DMS 273 (cell line): ENCODE measurements around the gene SLC8A1.

Experiments used
- DNase-seq: peaks from one replicate; lab custom pipeline; 2025; ENCODE audit not compliant: unreplicated experiment; lab: John Stamatoyannopoulos, UW

SLC8A1 gene

GRCh38 chr2:40451918-40452605 is at the start of gene SLC8A1:
Gene SLC8A1 (minus strand): TSS chr2:40452090.
- DNase-seq = peak; percentile 77

GRCh38 chr2:40499437-40499836 is 47.5 kb upstream of the SLC8A1 start:
- DNase-seq = no peak

- DNase-seq = no peak
Observed at GRCh38 chr2:40497251-40497859, 45.5 kb upstream of the SLC8A1 start.

GRCh38 chr2:40489678-40489960 is 37.7 kb upstream of the SLC8A1 start:
- no peak for DNase-seq

- no peak for DNase-seq
Observed at GRCh38 chr2:40488927-40489677, 37.2 kb upstream of the SLC8A1 start.

GRCh38 chr2:40488101-40488601 is 36.3 kb upstream of the SLC8A1 start:
- peak; percentile 38 for DNase-seq

GRCh38 chr2:40487602-40488001 is 35.7 kb upstream of the SLC8A1 start:
- DNase-seq = no peak

GRCh38 chr2:40485854-40486253 is 34.0 kb upstream of the SLC8A1 start:
- DNase-seq = no peak

- DNase-seq = no peak
Observed at GRCh38 chr2:40485318-40485717, 33.4 kb upstream of the SLC8A1 start.

GRCh38 chr2:40483549-40484243 is 31.8 kb upstream of the SLC8A1 start:
- no peak for DNase-seq

GRCh38 chr2:40480596-40480995 is 28.7 kb upstream of the SLC8A1 start:
- DNase-seq = no peak

- DNase-seq = no peak
Observed at GRCh38 chr2:40480073-40480472, 28.2 kb upstream of the SLC8A1 start.

- DNase-seq = no peak
Observed at GRCh38 chr2:40477361-40477760, 25.5 kb upstream of the SLC8A1 start.

GRCh38 chr2:40476436-40476835 is 24.5 kb upstream of the SLC8A1 start:
- no peak for DNase-seq

GRCh38 chr2:40474306-40474705 is 22.4 kb upstream of the SLC8A1 start:
- no peak for DNase-seq

GRCh38 chr2:40471866-40472265 is 20.0 kb upstream of the SLC8A1 start:
- DNase-seq = no peak

- DNase-seq = no peak
Observed at GRCh38 chr2:40470822-40471813, 19.2 kb upstream of the SLC8A1 start.

- DNase-seq = no peak
Observed at GRCh38 chr2:40466935-40467572, 15.2 kb upstream of the SLC8A1 start.

- DNase-seq = no peak
Observed at GRCh38 chr2:40466332-40466906, 14.5 kb upstream of the SLC8A1 start.

- no peak for DNase-seq
Observed at GRCh38 chr2:40463112-40463511, 11.2 kb upstream of the SLC8A1 start.
